GM21723 (cell line): ENCODE results near the gene ZNF343.

Experiments
- ATAC-seq: cut with Tn5 transposase; IDR thresholded peaks from one replicate; pipeline ENCODE4 v1.9.1; 2021; ENCODE audit warnings: mild to moderate bottlenecking, moderate library complexity; ENCODE audit not compliant: unreplicated experiment

Gene ZNF343

GRCh38 chr20:2475850-2476741, 32.6 kb downstream of the ZNF343 start:
- ATAC-seq = no peak

- ATAC-seq = no peak
Observed at GRCh38 chr20:2473516-2473915, 35.2 kb downstream of the ZNF343 start.

- ATAC-seq = peak; percentile 97
Observed at GRCh38 chr20:2470423-2471193, 38.1 kb downstream of the ZNF343 start, which contains the start of gene SNRPB. Gene SNRPB, minus strand, starts transcription at chr20:2470789. Its CDS starts 99 bp downstream, at chr20:2470690.

- peak; percentile 43 for ATAC-seq
Observed at GRCh38 chr20:2469991-2470422, 38.7 kb downstream of the ZNF343 start.

- ATAC-seq = no peak
Observed at GRCh38 chr20:2468581-2469407, 39.9 kb downstream of the ZNF343 start.

- no peak for ATAC-seq
Observed at GRCh38 chr20:2467412-2467811, 41.3 kb downstream of the ZNF343 start.

GRCh38 chr20:2465100-2465499, 43.6 kb downstream of the ZNF343 start:
- no peak for ATAC-seq

- no peak for ATAC-seq
Observed at GRCh38 chr20:2463616-2464365, 44.9 kb downstream of the ZNF343 start.

GRCh38 chr20:2462484-2462883, 46.2 kb downstream of the ZNF343 start:
- ATAC-seq = no peak

GRCh38 chr20:2460752-2461424, 47.8 kb downstream of the ZNF343 start:
- ATAC-seq = no peak

GRCh38 chr20:2459981-2460751, 48.5 kb downstream of the ZNF343 start:
- no peak for ATAC-seq

- ATAC-seq = no peak
Observed at GRCh38 chr20:2458919-2459499, 49.7 kb downstream of the ZNF343 start.

GRCh38 chr20:2455771-2456497, 52.8 kb downstream of the ZNF343 start:
- ATAC-seq = no peak

GRCh38 chr20:2453792-2454191, 54.9 kb downstream of the ZNF343 start:
- ATAC-seq = no peak

- ATAC-seq = no peak
Observed at GRCh38 chr20:2451939-2452732, 56.6 kb downstream of the ZNF343 start.

GRCh38 chr20:2451422-2451821, 57.3 kb downstream of the ZNF343 start:
- ATAC-seq = no peak

GRCh38 chr20:2449386-2449785, 59.3 kb downstream of the ZNF343 start:
- no peak for ATAC-seq
